RCC 7860 (cell line): ENCODE results near the gene C3orf18.

ENCODE experiments used
- DNase-seq: peaks from one replicate; pipeline ENCODE4 v3.0.0-alpha.2; 2015; ENCODE audit warnings: low spot score
- FAIRE-seq: peaks from 2 replicates; lab custom pipeline; 2012; peaks lifted over from hg19 to GRCh38; lab: Jason Lieb, UNC

Gene C3orf18

DNA sequence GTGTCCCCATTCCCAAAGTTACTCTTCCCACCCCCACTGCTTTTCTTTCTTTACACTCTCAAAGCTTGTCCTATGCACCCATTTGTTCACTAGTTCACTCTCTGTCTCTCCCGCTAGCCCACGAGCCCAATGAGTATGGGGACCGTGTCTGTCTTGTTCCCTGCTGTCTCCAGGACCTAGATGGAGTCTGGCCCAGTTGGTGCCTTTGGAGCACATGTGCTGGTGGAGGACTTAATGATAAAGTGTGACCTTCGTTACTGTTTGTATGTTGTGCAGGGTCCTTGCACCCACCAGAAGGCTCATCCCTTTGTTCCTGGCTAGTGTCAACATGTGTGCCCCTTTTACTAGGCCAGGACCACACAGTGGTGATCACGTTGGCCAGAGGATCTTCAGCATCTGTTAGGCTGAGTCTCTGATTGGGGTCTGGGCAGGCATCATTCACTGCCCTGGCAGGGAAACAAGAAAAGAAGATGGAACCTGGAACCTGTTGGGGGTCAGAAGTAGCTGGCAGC, 36.6 kb upstream of the C3orf18 start:
- DNase-seq (no peak), FAIRE-seq (no peak)

DNA sequence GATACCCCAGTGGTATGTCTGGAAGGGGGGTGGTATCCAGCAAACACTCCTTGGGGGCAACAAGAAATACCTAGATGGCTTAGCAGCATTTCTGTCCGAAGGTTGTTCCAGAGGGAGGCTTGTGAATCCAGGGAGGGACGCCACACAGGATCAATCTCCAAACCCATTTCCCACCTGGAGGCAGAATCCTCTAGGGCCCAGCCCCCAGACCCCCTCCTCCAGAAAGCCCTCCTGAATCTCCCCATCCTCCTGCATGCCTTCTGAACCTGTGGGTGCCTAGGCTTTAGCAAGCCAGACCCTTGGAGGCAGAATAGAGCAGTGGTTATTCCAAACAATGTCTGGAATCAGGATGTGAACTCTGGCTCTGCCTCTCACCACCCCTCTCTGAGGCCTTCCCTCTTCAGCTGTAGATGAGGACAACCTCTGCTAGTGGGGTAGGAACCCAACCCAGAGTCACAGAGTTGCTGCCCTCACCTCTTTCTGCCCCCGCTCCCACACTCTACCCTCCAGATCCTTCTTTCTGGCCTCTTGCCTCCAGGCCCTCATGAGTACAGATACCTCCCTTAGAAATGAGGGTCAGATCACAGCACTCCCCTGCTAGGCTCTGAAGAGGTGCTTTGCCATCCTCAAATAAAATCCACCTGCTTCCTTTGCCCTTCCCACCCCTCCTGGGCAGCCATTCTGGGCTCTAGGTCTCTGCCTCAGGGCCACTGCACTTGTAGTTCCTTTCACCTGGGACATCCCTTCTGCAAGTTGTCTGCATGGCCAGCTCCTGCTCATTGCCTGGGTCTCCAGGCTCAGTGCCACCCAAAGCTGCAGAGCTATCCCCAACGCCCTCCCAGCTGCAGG, 35.9 kb upstream of the C3orf18 start:
- FAIRE-seq, result no peak
- DNase-seq, result no peak

DNA sequence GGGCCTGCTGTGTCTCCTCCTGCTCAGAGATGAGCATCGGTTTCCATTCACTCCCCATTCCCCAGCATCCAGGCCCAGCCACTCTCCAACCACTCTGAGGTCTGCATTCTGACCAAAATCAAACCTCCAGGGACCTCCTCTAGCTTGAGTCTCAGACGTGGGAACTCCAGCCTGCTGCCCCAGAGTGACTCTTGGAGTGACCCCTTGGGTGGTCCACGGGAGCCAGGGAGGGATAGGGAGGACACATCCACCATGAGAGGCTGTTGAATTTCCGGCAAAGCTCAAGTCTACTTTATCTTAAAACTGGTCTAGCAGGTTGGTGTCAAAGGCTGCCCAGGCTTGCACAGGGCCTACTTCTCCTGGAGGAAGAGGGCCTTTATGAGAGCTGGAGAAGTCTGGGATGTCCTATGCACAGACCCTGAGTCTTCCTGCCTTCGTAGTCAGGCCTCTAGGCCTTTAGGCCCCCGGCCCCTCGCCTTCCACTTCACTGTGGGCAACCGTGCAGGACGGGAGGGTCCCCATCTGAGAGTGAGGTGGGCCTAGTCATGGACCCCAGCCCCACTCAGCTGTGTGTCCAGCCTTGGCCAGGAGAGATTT, 35.1 kb upstream of the C3orf18 start:
- FAIRE-seq (no peak), DNase-seq (no peak)

DNA sequence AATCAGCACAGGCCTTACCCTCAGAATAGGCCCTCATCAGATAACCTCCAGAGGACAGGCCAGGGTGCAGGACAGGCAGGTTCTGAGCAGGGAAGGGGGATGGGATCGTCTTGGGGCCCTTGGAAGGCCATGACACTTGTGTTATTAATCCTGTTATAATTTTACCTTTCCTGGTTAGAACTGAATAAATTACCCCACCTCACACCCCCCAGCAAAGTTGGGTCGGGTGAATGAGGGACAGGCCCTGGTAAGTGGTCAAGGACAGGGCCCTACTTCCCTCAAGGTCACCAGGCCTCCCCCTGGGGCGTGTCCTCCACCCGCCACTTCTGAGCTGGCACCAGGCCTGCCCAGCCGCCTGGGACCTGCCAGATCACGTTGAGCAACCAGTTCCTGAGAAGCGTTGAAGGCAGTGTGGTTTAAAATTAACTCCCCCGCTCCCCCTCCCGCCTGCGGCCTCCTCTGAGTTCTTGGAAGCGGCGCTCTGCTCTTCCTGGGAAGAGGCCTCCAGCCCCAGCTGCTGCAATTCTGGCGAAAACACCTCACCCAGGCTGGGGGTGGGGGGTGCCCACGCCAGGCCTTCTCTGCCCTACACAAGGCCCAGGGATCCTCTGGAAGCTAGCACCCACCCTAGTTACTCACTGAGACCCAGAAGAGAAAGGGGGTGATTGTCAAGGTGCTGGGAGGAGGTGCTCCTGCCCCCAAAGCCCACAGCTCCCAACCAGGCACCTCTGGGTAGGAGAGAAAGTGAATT, 33.5 kb upstream of the C3orf18 start:
- DNase-seq (peak; percentile 90), FAIRE-seq (peak; percentile 90)

DNA sequence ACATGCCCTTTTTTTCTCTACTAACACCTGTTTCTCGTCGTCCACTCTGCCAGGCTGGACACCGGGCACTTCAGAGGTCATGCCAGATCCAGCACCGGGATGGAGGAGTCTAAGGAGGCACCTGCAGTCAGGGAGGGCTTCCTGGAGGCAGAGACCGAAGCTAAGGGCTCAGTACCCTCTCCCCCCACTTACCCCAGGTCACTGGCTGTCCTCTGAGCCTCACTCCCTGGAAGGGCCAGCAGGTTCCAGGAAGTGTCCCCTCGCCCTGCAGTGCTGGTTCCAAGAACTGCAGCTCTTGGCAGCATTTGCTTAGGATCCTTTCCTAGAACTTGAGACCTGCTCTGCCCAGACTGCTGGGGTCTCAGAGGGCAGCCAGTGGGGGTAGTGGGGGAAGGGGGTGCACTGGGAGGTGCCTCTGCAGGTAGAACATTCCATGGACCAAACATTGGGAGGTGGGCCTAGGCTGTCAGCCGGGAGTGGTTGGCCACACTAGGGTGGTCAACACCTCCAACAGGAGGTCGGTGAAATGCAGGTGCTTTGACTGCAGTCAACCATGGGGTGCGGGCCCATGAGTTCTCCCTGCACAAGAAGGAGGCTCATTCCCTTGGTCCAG, 32.7 kb upstream of the C3orf18 start:
- FAIRE-seq (no peak), DNase-seq (no peak)

DNA sequence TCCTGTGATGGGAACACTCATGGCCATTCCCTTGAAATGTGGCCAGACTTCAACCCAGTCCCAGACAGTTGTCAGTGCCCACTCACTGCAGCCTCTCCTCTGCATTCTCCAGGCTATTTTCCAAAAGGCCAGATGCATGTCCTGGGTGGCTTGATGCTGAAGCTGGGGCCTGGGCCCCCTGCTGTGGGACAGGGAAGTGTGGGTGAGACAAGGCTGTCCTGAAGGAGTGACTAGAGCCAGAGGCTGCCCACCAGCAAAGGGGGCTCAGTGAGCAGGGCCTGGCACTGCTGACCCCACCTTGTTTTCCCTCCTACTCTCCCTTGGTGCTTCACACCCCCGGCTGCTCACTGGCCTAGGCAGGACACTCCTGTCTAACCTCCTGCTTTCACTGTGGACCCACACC, 32.2 kb upstream of the C3orf18 start:
- FAIRE-seq (no peak), DNase-seq (no peak)

DNA sequence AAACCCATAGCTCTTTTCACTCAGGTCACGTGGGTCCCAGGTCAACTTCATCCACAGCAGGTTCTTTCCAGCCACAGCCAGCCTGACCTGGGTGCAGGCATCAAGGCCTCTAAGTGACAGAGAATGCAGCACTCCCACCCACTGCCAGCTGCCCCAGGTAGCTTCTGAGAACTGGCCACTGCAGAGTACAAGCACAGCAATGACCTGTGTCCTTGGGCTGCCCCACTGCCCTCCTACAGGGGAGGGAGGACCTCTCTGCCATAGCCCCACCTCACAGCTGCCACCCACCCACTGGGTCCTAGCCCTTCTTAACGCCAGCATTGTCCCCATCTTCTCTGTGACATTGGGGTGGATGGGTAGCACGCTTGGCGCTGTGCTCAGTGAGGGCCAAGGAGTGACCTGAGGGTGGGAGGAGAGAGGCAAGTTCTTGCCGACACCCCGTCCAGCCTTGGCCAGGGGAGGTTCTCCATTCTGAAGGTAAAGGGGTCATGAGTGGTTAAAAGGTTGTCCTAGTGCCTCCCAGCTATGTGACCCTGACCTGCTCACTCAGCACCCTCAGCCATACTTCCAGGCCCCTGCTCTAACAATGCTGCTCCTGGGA, 31.7 kb upstream of the C3orf18 start:
- FAIRE-seq, result no peak
- DNase-seq, result no peak

DNA sequence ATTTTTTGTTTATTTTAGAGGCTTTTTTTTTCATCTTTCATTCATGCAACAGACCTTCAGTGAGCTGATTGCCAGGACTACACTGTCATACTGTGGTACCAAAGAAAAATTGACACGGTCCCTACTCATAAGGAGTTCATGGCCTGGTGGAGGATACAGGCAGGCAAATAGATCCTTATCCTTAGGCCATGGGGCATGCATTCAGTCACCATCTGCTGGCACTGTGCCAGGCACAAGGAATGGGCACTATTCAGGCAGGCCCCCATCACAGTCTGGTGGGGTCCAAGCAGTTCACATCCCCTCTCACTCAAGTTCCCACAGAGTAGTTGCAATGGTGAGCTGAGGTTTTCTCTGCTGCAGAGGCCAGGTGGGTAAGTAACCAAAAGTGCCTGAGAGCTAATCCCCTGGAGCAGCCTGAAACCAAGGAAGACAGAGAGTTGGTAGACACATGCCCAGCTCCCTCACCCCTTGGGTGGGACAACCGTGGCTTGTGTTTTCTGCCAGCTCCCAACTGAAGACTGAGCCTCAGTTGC, 26.8 kb upstream of the C3orf18 start:
- no peak for FAIRE-seq
- no peak for DNase-seq

DNA sequence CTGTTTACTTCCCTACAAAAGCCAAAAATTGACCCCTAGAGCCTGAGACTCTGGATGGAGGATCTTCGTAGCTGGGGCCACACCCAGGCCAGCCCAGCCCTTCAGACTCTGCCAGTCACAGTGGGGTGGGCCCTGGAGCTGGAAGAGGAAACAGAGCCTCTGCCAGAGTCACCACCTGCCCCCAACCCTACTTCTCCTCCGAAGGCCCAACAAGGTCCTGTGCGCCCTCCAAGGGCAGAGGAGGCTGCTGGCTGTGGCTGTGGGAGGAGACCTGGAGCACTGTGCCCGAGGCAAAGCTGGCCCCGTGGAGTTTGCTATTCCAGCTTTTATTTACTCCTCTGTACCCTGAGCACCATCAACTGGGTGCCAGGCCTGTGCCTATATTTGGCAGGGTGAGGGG, 25.0 kb upstream of the C3orf18 start:
- FAIRE-seq (no peak), DNase-seq (no peak)

DNA sequence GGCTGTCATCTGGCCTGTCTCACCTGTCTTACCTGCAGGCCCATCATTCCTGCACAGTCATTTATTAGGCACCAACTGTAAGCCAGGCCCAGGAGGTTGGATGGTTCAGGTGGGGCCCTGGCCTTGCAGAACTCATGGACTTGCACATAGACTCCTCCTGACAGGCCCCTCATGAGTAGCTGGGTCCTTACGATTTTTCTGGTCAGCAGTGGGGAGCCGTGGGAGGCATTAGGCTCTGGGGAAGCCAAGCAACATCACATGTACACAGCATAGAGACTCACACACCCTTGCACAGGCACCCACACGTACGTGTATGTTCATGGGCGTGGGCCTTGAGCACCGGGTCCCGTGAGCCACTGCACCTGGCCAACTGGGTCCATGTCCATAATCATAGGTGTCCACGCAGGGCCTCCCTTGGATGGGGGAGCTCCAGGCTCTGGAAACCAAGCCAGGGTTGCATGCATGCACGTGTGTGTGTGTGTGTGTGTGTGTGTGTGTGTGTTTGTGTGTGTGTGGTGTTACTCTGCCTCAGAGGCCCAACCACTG, 23.7 kb upstream of the C3orf18 start:
- FAIRE-seq (no peak), DNase-seq (no peak)

DNA sequence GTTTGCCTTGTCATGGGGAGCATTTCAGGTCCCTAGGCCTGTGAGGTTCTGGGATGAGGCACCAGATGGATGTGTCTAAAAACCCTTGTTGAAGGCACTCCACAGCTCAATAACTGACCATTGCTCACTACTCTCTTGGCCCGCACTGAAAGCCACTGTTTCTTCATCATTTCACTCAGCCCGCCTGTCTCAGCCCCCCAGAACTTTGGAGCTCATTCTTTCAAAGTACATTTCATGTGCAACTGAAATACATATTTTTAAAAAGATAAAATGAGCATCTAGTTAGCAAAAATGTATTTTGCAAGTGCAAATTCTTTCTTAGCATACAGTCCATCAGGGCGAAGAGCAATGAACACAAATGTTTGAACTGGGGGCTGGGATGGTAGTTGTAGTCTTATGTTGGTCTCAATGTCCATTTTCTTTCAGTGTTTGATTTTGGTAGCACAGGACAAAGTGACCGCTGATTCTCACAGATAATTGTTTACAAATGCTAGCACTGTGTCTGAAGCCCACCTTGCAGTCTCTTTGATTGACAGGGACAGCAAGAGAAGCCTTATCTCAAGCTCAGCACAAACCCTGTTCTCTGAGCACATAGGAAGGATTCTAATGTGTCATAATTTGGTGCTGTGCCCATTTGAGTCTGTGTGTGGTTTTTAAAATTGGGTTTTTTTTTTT, 21.3 kb upstream of the C3orf18 start:
- FAIRE-seq, result no peak
- no peak for DNase-seq

DNA sequence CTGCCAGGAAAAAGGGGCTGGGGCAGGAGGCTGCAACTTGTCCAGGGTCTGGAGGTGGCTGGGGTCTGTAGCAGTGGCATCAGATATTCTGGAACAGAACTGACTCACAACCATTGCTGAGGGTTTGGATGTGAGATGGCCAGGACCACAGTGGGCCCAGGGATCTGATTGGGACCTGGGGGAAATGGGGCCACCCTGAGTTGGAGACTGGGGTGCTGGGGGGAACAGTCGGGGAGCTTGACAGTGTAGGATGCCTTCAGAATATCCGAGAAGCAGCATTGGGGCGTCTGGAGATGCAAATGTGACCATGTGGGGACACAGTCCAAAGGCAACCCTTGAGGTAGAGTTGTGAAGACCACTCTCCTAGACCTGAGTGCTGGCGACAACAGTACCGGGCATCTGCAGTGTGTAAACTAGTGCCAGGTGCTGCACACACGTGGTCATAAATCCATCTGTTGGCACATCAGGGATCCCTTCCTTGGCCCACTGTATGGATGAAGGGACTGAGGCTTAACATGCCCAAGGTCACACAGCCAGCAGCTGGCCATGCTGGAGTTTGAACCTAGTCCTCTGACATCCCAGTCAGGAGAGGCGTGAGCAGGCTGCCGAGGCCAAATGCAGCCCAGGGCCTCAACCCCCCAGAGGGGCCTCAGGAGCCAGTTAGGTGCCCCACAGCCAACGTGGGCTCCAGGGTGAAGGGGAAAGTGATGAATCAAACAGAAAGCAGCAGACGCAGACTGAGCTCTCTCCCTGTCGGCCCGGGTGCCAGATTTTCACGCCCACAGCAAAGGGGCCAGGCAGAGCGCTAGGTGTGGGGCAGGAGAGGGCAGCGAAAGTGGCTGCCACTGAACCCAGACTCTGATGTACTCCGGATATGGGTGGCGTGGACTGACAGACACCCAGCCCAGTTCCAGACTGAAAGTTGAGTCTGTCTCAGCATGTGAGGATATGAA, 20.5 kb upstream of the C3orf18 start:
- DNase-seq (no peak), FAIRE-seq (no peak)

DNA sequence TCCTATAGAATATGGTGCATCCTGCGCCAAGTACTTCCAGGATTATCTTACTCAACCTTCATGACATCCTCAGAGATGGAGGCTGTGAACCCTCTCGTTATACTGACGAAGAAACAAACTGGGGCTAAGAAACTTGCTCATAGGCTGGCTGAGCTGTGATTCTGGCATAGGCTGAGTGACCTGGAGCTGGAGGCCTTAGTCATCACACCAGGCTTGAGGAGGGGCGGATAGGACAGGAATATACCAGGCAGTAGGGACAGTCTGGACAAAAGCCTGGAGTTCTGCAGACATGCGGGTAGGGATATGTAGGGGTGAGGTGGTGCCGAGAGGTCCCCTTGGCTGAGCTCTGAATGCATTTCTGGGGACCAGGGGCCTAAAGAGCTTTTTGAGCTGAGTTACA, 19.8 kb upstream of the C3orf18 start:
- DNase-seq (no peak), FAIRE-seq (no peak)

DNA sequence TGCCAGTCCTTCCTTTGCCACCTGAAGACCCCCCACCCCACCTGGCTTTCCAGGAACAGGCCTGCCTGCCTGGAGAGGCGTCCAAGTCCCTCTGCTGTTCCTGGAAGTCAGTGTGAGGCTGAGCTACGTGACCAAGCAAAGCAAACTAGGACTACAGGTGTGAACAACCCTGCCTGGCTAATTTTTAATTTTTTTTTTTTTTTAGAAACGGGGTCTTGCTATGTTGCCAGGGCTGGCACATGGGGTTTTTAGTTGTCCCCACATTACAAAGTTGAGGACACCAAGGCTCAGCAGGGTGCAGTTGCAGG, 19.2 kb upstream of the C3orf18 start:
- FAIRE-seq (no peak), DNase-seq (no peak)

DNA sequence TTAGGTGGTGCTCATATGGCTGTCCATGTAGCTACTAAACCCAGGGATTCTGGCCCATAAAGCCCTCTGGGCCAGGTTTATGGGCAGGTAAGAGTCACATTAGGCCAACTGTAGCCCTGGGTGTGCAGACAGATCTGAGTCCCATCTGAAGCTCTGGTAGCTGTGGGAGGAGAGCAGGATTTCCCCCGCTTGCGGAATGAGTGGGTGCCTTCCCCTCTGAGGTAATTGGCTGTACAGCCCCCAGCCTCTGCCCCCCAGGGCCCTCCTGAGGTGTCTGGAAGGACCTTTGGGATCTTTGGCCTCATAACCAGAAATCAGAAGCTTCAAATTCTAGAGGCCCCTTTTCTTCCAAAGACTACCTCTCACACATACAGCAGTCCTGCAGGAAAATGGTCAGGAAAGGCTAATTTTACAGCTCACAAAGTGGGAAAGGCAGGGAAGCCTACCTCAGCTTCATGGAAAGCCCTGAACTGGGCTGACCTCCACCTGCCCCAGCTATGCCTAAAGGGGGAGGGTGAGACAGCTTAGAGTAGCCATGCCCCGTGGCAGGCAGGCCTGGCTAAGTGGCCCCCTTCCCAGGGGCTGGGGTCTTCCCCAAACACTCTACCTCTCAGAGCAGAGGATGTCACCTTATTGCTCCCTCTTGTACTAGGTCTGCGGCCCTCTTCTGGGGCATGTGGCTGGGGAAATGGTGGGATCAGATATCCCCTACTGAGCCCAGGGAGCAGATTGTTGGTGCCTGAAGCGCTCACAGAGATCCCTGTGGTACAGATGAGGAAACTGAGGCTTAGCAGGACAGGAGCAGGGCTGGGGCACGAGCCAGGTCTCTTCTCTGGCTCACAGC, 18.6 kb upstream of the C3orf18 start:
- DNase-seq (no peak), FAIRE-seq (no peak)

DNA sequence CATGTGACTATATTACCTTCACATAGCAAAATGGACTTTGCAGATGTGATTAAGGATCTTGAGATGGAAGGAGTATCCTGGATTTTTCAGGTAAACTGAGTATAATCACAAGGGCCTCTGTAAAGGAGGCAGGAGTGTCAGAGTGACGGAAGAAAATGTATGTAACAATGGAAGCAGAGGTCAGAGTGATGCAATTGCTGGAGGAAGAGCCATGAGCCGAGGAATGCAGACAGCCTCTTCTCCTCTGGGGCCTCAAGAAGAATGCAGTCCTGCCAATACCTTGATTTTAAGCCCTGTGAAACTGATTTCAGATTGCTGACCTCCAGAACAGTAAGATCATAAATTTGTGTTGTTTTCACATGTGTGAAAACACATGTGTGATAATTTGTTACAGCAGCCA, 16.8 kb upstream of the C3orf18 start:
- DNase-seq (no peak), FAIRE-seq (no peak)

DNA sequence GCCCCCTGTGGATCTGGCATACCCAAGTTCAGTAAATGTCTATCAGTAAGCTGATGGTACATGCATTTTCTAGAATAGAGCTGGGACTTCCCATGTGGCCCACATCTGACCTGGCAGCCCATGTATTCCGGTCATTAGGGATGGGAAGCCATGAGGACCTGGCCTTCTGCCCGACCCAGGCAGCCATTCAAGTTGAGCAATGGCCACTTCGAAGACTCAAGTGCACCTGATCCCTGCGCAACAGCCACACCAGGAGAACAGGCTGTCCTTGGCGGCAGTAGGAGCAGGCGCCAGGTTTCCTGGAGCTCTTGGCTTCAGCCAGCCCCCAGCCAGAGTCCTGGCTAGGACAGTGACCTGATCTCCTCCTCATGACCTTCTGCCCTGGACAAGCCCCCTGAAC, 16.4 kb upstream of the C3orf18 start:
- no peak for DNase-seq
- FAIRE-seq, result no peak

DNA sequence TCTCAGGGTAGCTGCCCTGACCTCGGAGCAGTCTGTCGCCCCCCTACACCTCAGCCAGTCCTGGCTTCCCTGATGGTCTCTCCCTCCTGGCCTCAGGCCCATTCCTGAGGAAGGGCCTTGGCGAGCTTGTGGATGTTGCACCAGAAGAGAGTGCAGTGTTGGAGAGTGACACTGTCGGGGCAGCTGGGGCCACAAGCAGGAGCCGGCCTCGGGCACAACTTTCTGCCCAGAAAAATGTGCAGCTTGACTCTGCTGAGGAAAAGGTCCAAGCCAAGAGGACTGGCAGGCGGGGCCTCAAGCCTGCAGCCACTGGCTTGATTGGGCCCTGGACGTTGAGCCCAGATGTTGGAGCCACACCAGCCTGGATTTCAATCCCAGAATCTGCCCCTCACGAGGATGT, 14.5 kb upstream of the C3orf18 start:
- FAIRE-seq (no peak), DNase-seq (no peak)
